Osteocyte (in vitro differentiated cells): ENCODE measurements around the gene CFAP77. TPM values are rescaled to one million over a fixed set of nuclear protein-coding genes. Genes with fewer than 3 reads are reported as not detected.

Experiments
- DNase-seq: peaks from one replicate; pipeline ENCODE4 v3.0.0; 2021; ENCODE audit warnings: mixed read lengths; ENCODE audit not compliant: unreplicated experiment; ENCODE audit errors: extremely low spot score
- H3K27ac Mint-ChIP-seq: one replicate; pipeline ENCODE4 v1.8.0; 2021; ENCODE audit warnings: mild to moderate bottlenecking, mixed read lengths; ENCODE audit not compliant: unreplicated experiment
- H3K27me3 Mint-ChIP-seq: one replicate; pipeline ENCODE4 v1.8.0; 2021; ENCODE audit warnings: mixed read lengths; ENCODE audit not compliant: unreplicated experiment
- H3K36me3 Mint-ChIP-seq: one replicate; pipeline ENCODE4 v1.8.0; 2021; ENCODE audit warnings: mixed read lengths; ENCODE audit not compliant: unreplicated experiment
- H3K4me1 Mint-ChIP-seq: one replicate; pipeline ENCODE4 v1.8.0; 2021; ENCODE audit warnings: mixed read lengths; ENCODE audit not compliant: unreplicated experiment
- H3K4me3 Mint-ChIP-seq: one replicate; pipeline ENCODE4 v1.8.0; 2021; ENCODE audit warnings: mild to moderate bottlenecking, moderate library complexity, mixed read lengths; ENCODE audit not compliant: unreplicated experiment
- H3K9me3 Mint-ChIP-seq: one replicate; pipeline ENCODE4 v1.8.0; 2021; ENCODE audit warnings: mixed read lengths; ENCODE audit not compliant: unreplicated experiment
- CTCF ChIP-seq: fragments of 200-600 bp; sonication (generic); IDR thresholded peaks from 2 replicates; pipeline ENCODE4 v1.5.0; 2021; ENCODE audit warnings: antibody characterized with exemption, mild to moderate bottlenecking, moderate library complexity
- total RNA-seq: library from RNA; stranded (reverse); gene quantifications from 2 replicates; pipeline ENCODE4 v1.2.1, GENCODE V29; 2021

The CFAP77 gene
- total RNA-seq, 1 donor from 2014 or later, result 0.48 TPM

GRCh38 chr9:132458432-132458831, 48.4 kb downstream of the CFAP77 start:
- no peak for TF ChIP-seq CTCF
- H3K9me3 Mint-ChIP-seq, result no peaks in the 10 kb centered on the region
- H3K4me1 Mint-ChIP-seq, result no peaks in the 10 kb centered on the region
- no peak overlapping the region for H3K4me3 Mint-ChIP-seq
- no peaks in the 10 kb centered on the region for H3K36me3 Mint-ChIP-seq
- no peak overlapping the region for H3K27ac Mint-ChIP-seq
- DNase-seq, result no peak
- H3K27me3 Mint-ChIP-seq, result peaks cover 10% of the 10 kb centered on the region

GRCh38 chr9:132459661-132460060, 49.6 kb downstream of the CFAP77 start:
- no peaks in the 10 kb centered on the region for H3K4me1 Mint-ChIP-seq
- H3K27me3 Mint-ChIP-seq, result peaks cover 6% of the 10 kb centered on the region
- H3K4me3 Mint-ChIP-seq, result no peak overlapping the region
- TF ChIP-seq CTCF, result no peak
- no peaks in the 10 kb centered on the region for H3K9me3 Mint-ChIP-seq
- H3K36me3 Mint-ChIP-seq, result no peaks in the 10 kb centered on the region
- H3K27ac Mint-ChIP-seq, result no peak overlapping the region
- no peak for DNase-seq

DNA sequence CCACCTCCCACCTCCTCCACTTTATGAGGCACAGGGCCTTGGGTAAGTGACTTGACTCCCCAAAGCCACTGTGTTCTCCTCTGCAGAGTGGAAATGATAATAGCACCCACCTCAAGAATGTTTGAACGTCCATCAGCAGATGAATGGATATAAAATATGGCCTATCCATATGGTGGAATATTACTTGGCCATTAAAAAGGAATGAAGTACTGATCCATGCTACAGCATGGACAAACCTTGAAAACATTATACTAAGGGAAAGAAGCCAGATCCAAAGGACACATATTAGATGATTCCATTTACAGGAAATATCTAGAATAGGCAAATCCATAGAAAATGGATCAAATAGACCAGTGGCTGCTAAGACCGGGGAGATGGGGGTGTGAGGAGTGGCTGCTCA, 50.2 kb downstream of the CFAP77 start:
- H3K4me3 Mint-ChIP-seq, result no peak overlapping the region
- peaks cover 9% of the 10 kb centered on the region for H3K27me3 Mint-ChIP-seq
- TF ChIP-seq CTCF, result no peak
- no peaks in the 10 kb centered on the region for H3K9me3 Mint-ChIP-seq
- no peaks in the 10 kb centered on the region for H3K36me3 Mint-ChIP-seq
- no peak for DNase-seq
- H3K4me1 Mint-ChIP-seq, result no peaks in the 10 kb centered on the region
- no peak overlapping the region for H3K27ac Mint-ChIP-seq

GRCh38 chr9:132461281-132461896, 51.4 kb downstream of the CFAP77 start:
- DNase-seq, result no peak
- H3K27me3 Mint-ChIP-seq, result peaks cover 15% of the 10 kb centered on the region
- no peaks in the 10 kb centered on the region for H3K36me3 Mint-ChIP-seq
- no peaks in the 10 kb centered on the region for H3K9me3 Mint-ChIP-seq
- no peak for TF ChIP-seq CTCF
- no peak overlapping the region for H3K4me3 Mint-ChIP-seq
- H3K4me1 Mint-ChIP-seq, result no peaks in the 10 kb centered on the region
- H3K27ac Mint-ChIP-seq, result no peak overlapping the region

GRCh38 chr9:132461971-132462370, 52.0 kb downstream of the CFAP77 start:
- no peak for TF ChIP-seq CTCF
- Mint-ChIP-seq H3K4me1 (no peaks in the 10 kb centered on the region), H3K9me3 (no peaks in the 10 kb centered on the region), H3K27ac (no peak overlapping the region), H3K4me3 (no peak overlapping the region), H3K27me3 (peaks cover 14% of the 10 kb centered on the region), H3K36me3 (no peaks in the 10 kb centered on the region)
- DNase-seq, result no peak
